ENCODE data around the gene TOR1A.

DNA sequence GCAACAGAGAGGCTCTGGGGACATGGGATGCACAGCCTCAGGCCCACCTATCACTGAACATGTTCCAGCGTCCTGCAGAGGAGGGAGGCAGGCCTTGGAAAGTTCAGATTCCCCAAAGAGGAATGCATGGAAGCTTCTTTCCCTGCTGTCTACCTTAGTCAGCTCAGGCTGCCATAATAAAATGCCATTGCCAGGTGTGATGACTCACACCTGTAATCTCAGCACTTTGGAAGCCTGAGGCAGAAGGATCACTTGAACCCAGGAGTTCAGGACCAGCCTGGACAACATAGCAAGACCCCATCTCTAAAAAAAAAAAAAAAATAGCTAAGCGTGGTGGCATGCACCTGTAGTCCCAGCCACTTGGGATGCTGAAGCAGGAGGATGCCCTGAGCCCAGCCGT, 45.5 kb downstream of the TOR1A start:
- TF ChIP-seq POLR2AphosphoS5 (IDR thresholded peaks at IDR 0.05; ENCODE audit: low read depth, low read length) (no peak), POLR2A (IDR thresholded peaks at IDR 0.05; ENCODE audit: borderline replicate concordance, extremely low read depth, insufficient read depth, insufficient read length) (no peak), SRF (IDR thresholded peaks at IDR 0.05; ENCODE audit: low read depth) (no peak), EZH2phosphoT487 (IDR thresholded peaks at IDR 0.05; ENCODE audit: borderline replicate concordance) (no peak), CEBPB (IDR thresholded peaks at IDR 0.05; ENCODE audit: low read depth) (no peak), JUND (IDR thresholded peaks at IDR 0.05) (no peak)
- TF ChIP-seq, protein P1, sequence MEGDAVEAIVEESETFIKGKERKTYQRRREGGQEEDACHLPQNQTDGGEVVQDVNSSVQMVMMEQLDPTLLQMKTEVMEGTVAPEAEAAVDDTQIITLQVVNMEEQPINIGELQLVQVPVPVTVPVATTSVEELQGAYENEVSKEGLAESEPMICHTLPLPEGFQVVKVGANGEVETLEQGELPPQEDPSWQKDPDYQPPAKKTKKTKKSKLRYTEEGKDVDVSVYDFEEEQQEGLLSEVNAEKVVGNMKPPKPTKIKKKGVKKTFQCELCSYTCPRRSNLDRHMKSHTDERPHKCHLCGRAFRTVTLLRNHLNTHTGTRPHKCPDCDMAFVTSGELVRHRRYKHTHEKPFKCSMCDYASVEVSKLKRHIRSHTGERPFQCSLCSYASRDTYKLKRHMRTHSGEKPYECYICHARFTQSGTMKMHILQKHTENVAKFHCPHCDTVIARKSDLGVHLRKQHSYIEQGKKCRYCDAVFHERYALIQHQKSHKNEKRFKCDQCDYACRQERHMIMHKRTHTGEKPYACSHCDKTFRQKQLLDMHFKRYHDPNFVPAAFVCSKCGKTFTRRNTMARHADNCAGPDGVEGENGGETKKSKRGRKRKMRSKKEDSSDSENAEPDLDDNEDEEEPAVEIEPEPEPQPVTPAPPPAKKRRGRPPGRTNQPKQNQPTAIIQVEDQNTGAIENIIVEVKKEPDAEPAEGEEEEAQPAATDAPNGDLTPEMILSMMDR (IDR thresholded peaks at IDR 0.05 in 2 of 3, conservative IDR thresholded peaks at IDR 0.05 in 1 of 3; ENCODE audit: borderline replicate concordance in 1 of 3, insufficient read depth in 1 of 3, low read depth in 2 of 3, low read length in 2 of 3) = no peak
